Upper lobe of left lung (tissue), 4 donors: Measurements from ENCODE around the gene ARHGAP26.

ENCODE experiments used
- EP300 ChIP-seq, 4 donors: sonication (generic); formaldehyde crosslinking; IDR thresholded peaks; one replicate each; pipeline ENCODE4 v1.5.1; 2017; ENCODE audit warnings: antibody characterized with exemption in 4 of 4, control low read depth in 2 of 4
- POLR2AphosphoS5 ChIP-seq, 2 donors: sonication (generic); formaldehyde crosslinking; IDR thresholded peaks; one replicate each; pipeline ENCODE4 v1.5.1; 2017; ENCODE audit warnings: antibody characterized with exemption in 2 of 2
- TF ChIP-seq, protein P1 (sequence below), 6 experiments: fragments of 450-650 bp in 4 of 6; fragments of 200-600 bp in 2 of 6; sonication (generic) in 2 of 6; IDR thresholded peaks; one replicate each; pipeline ENCODE4 v1.5.1; 2016 to 2019; ENCODE audit warnings: antibody characterized with exemption in 6 of 6

DNA sequence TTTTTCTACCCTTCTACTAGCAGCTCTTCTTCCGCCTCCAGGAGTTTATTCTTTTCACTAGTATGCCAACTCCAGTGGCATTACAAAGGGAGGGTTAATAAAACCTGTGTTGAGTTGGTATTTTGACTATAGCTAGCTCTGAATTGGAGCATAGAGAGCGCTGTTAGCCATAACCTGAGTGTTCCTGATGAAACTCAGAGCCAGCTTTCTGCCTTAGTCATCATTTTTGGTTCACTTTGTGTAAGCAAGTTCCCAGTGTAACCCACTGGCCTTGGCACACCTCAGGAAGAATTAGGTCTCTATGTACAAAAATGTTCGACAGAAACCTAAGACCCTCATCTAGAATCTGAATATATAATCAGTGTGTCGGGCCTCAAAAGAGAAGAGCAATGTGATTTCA lies 394.4 kb downstream of the ARHGAP26 start:
- TF ChIP-seq, protein P1, sequence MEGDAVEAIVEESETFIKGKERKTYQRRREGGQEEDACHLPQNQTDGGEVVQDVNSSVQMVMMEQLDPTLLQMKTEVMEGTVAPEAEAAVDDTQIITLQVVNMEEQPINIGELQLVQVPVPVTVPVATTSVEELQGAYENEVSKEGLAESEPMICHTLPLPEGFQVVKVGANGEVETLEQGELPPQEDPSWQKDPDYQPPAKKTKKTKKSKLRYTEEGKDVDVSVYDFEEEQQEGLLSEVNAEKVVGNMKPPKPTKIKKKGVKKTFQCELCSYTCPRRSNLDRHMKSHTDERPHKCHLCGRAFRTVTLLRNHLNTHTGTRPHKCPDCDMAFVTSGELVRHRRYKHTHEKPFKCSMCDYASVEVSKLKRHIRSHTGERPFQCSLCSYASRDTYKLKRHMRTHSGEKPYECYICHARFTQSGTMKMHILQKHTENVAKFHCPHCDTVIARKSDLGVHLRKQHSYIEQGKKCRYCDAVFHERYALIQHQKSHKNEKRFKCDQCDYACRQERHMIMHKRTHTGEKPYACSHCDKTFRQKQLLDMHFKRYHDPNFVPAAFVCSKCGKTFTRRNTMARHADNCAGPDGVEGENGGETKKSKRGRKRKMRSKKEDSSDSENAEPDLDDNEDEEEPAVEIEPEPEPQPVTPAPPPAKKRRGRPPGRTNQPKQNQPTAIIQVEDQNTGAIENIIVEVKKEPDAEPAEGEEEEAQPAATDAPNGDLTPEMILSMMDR (IDR thresholded peaks at IDR 0.05), result no peak
- TF ChIP-seq POLR2AphosphoS5 (IDR thresholded peaks at IDR 0.05), result no peak
- no peak for TF ChIP-seq EP300 (IDR thresholded peaks at IDR 0.05)
